Anterior cingulate cortex (tissue), 58 donors: ENCODE data around the gene REX1BD.

Source experiments
- DNase-seq, 58 donors: peaks; one replicate each; lab custom pipeline; 2025; lab: John Stamatoyannopoulos, UW

Gene REX1BD

DNA sequence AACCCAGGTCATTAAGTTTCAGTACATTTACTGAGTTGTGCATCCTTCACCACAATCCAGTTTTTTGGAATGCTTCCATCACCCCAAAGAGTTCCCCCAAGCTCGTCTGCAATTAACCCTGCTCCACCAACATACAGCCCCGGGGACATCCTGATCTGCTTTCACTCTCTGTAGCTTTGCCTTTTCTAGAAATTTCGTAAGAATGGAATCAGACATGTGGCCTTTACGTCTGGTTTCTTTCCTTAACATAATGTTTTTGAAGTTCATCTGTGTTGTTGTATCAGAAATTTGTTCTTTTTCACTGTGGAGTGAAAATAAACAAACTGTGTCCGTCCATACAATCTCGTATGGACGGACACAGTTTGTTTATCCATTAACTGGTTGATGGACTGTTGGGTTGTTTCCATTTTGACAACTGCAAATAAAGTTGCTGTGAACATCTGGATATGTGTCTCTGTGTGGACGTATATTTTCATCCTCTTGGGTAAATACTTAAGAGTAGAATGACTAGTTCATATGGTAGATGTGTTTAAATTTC, 51.2 kb downstream of the REX1BD start:
- DNase-seq, result no peak
